ENCODE results near the gene CHAF1A.

The CHAF1A gene

GRCh38 chr19:4386041-4386782, 16.2 kb upstream of the CHAF1A start:
- Mint-ChIP-seq H3K27me3 (no peaks in the 10 kb centered on the region), H3K4me3 (no peak overlapping the region), H3K4me1 (ENCODE audit: low read depth) (peaks cover 22% of the 10 kb centered on the region), H3K9me3 (ENCODE audit: low read depth) (no peaks in the 10 kb centered on the region), H3K27ac (no peak overlapping the region), H3K36me3 (no peaks in the 10 kb centered on the region)

- Mint-ChIP-seq H3K4me3 (no peak overlapping the region), H3K27ac (no peak overlapping the region), H3K36me3 (no peaks in the 10 kb centered on the region), H3K27me3 (no peaks in the 10 kb centered on the region), H3K9me3 (ENCODE audit: low read depth) (no peaks in the 10 kb centered on the region), H3K4me1 (ENCODE audit: low read depth) (peaks cover 22% of the 10 kb centered on the region)
These were observed 13.9 kb upstream of the CHAF1A start for GRCh38 chr19:4388337-4389063.

DNA sequence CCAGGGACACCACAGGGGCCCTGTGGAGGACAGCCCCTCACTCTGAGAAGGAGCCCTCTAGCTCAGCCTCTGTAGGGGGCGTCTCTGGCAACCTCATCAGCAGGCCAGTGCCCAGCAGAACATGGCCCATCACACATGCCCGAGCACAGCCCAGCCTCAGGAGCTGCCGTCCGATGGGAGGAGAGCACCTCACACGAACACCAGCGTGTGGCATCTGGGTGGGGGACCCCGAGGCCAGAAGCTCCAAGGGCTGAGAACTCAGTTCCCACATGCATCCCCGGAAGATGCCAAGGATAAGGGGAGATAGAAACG, 13.4 kb upstream of the CHAF1A start:
- H3K4me3 Mint-ChIP-seq = no peak overlapping the region
- H3K27me3 Mint-ChIP-seq = no peaks in the 10 kb centered on the region
- no peaks in the 10 kb centered on the region for H3K36me3 Mint-ChIP-seq
- peaks cover 23% of the 10 kb centered on the region for H3K4me1 Mint-ChIP-seq (ENCODE audit: low read depth)
- no peak overlapping the region for H3K27ac Mint-ChIP-seq
- H3K9me3 Mint-ChIP-seq (ENCODE audit: low read depth) = no peaks in the 10 kb centered on the region

DNA sequence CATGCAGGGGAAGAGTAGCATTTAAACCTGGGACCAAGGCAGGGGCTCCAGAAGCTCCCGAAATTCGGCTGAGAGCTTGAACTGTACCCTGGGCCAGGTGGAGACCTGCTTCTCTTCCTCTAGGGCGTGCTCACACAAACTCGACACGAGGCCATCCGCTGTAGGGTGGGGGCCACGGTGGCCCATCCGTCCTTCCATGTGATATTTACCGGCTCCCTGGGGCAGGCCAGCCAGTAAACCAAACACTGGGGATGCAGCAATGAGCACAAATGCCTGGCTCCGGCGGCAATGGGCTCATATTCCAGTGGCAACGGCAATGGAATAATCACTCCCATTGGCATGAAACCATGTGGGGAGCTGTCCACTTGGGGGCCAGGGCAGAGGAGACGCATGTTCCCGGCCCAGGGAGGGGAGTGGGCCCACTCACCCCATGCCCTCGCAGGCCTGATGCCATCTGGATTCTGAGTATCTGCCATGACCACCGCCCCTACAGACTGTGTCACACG, 12.9 kb upstream of the CHAF1A start:
- H3K9me3 Mint-ChIP-seq (ENCODE audit: low read depth) = no peaks in the 10 kb centered on the region
- H3K4me1 Mint-ChIP-seq (ENCODE audit: low read depth) = peaks cover 29% of the 10 kb centered on the region
- no peaks in the 10 kb centered on the region for H3K36me3 Mint-ChIP-seq
- no peaks in the 10 kb centered on the region for H3K27me3 Mint-ChIP-seq
- H3K4me3 Mint-ChIP-seq = no peak overlapping the region
- no peak overlapping the region for H3K27ac Mint-ChIP-seq

DNA sequence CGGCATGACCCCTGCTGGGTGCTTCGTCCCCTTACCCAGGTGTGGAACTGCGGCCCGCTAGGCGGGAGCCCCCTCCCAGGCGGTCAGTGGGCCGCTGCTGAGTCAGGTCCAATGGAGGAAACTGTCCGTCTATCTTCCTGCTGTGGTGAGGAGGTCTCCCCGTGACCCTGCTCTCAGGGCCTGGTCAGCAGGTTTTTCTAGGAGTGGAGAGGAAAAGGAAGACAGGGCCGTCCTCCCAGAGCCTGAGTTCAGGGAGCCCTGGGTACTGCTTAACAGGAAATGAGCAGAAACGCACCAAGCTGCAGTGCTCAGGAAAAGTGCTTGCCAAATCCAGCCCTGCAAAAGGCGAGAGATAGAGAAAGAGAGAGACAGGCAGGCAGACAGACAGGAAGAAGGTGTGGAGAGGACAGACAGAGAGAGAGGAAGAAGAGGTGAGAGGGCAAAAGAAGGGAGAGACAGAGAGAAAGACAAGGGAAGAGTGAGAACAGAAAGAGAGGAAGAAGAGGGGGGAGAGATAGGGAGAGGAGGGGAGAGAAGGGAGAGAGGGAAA, 12.3 kb upstream of the CHAF1A start:
- no peaks in the 10 kb centered on the region for H3K9me3 Mint-ChIP-seq (ENCODE audit: low read depth)

GRCh38 chr19:4390567-4391305, 11.7 kb upstream of the CHAF1A start:
- H3K4me3 Mint-ChIP-seq = no peak overlapping the region
- H3K27me3 Mint-ChIP-seq = no peaks in the 10 kb centered on the region
- H3K9me3 Mint-ChIP-seq (ENCODE audit: low read depth) = no peaks in the 10 kb centered on the region
- H3K36me3 Mint-ChIP-seq = no peaks in the 10 kb centered on the region
- H3K4me1 Mint-ChIP-seq (ENCODE audit: low read depth) = peaks cover 35% of the 10 kb centered on the region
- peak overlapping the region; percentile 41 for H3K27ac Mint-ChIP-seq

More for the DNA sequence above, 12.3 kb upstream of the CHAF1A start:
- no peaks in the 10 kb centered on the region for H3K36me3 Mint-ChIP-seq
- H3K4me1 Mint-ChIP-seq (ENCODE audit: low read depth) = peaks cover 33% of the 10 kb centered on the region
- peak overlapping the region; percentile 70 for H3K27ac Mint-ChIP-seq
- no peaks in the 10 kb centered on the region for H3K27me3 Mint-ChIP-seq
- H3K4me3 Mint-ChIP-seq = peak overlapping the region; percentile 43

DNA sequence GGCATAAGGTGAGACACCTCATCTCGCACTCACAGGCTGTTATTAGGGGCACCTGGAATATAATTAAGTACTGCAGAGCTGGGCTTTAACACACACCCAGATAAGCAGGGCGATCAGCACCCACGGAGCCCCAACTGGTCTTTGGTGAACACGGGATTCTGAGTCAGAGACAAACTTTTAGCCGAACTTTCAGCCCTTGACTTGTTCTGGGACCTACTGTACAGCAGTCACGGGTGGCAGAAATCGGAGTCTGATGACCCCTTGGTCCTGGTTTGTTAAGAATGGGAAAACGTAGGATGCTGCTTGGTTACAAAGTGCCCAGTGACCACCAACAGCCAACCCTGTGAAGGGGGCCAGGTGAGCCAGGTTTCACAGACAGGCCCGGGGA, 11.1 kb upstream of the CHAF1A start:
- H3K4me3 Mint-ChIP-seq = no peak overlapping the region
- no peaks in the 10 kb centered on the region for H3K9me3 Mint-ChIP-seq (ENCODE audit: low read depth)
- no peaks in the 10 kb centered on the region for H3K36me3 Mint-ChIP-seq
- no peaks in the 10 kb centered on the region for H3K27me3 Mint-ChIP-seq
- no peak overlapping the region for H3K27ac Mint-ChIP-seq
- H3K4me1 Mint-ChIP-seq (ENCODE audit: low read depth) = peaks cover 37% of the 10 kb centered on the region

GRCh38 chr19:4391701-4392483, 10.5 kb upstream of the CHAF1A start:
- peaks cover 1% of the 10 kb centered on the region for H3K36me3 Mint-ChIP-seq
- no peak overlapping the region for H3K4me3 Mint-ChIP-seq
- H3K9me3 Mint-ChIP-seq (ENCODE audit: low read depth) = no peaks in the 10 kb centered on the region
- H3K27me3 Mint-ChIP-seq = no peaks in the 10 kb centered on the region
- no peak overlapping the region for H3K27ac Mint-ChIP-seq
- peaks cover 43% of the 10 kb centered on the region for H3K4me1 Mint-ChIP-seq (ENCODE audit: low read depth)

- Mint-ChIP-seq H3K4me1 (ENCODE audit: low read depth) (peaks cover 58% of the 10 kb centered on the region), H3K27ac (no peak overlapping the region), H3K4me3 (no peak overlapping the region), H3K9me3 (ENCODE audit: low read depth) (no peaks in the 10 kb centered on the region), H3K36me3 (peaks cover 2% of the 10 kb centered on the region), H3K27me3 (no peaks in the 10 kb centered on the region)
These were observed 8.4 kb upstream of the CHAF1A start for GRCh38 chr19:4393947-4394590.

- H3K36me3 Mint-ChIP-seq = peaks cover 2% of the 10 kb centered on the region
- H3K9me3 Mint-ChIP-seq (ENCODE audit: low read depth) = no peaks in the 10 kb centered on the region
- no peak overlapping the region for H3K27ac Mint-ChIP-seq
- H3K4me1 Mint-ChIP-seq (ENCODE audit: low read depth) = peaks cover 60% of the 10 kb centered on the region
- H3K27me3 Mint-ChIP-seq = no peaks in the 10 kb centered on the region
- peak overlapping the region; percentile 38 for H3K4me3 Mint-ChIP-seq
These were observed 5.3 kb upstream of the CHAF1A start for GRCh38 chr19:4396949-4397783.

DNA sequence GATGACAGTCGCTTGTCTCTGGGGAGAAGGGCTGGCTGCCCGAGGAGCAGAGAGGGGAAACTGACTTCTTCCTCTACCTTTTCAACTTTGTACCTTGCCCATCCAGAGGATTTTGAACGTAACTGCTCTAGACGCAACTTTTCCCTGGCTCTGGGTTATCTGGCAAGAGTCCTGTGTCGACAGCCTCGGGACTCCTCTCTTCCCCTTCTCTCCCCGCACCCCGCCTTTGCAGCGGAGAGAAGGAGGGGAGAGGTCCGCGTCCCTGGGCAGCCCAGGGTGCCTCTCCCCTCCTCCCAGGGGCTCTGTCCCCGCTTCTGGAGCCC, 2.7 kb upstream of the CHAF1A start:
- peaks cover 61% of the 10 kb centered on the region for H3K4me1 Mint-ChIP-seq (ENCODE audit: low read depth)
- H3K27ac Mint-ChIP-seq = peak overlapping the region; percentile 77
- H3K27me3 Mint-ChIP-seq = no peaks in the 10 kb centered on the region
- peaks cover 6% of the 10 kb centered on the region for H3K36me3 Mint-ChIP-seq
- H3K9me3 Mint-ChIP-seq (ENCODE audit: low read depth) = no peaks in the 10 kb centered on the region
- H3K4me3 Mint-ChIP-seq = peak overlapping the region; percentile 93

DNA sequence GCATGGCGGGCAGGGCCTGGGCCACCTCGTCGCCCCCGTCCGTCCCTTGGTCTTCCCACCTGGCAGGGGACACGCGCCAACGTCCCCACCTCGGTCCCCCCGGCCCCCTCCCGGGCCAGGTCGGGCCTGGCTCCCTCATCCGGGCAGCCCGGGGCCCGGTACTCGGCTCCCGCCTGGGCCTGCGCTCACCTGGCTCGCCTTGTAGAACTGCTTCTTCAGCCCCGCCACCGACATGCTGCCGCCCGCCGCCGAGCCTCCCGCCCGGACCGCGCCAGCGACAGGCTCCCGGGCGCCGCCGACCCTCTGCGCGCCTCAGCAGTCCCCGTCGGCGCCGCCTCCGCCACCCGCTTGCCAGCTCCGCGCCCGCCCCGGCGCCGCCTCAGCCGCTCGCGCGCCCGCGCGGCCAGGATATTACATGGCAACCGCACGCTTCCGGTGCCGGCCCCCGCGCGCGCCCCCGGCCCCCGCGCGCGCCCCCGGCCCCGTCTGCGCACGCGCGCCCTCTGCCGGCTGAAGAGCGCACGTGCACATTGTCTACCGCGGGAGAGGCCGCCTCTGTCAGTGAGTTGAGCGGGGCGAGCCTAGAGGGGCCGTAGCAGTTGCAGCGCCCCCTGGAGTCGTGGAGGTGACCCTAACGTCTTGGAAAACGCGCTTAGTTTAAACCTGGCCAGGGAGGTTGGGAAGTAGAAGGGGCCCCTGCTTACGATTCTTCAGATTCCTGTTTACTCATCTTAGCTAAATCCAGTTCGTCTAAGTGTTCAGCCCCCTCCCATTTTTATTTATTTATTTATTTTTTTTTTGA, 2.1 kb upstream of the CHAF1A start, which contains the start of gene SH3GL1:
TSS of gene SH3GL1 (minus strand) at position 413 of the 802 bp plus-strand sequence. CDS start at position 234, 179 bp downstream.
- Mint-ChIP-seq H3K36me3 (peaks cover 6% of the 10 kb centered on the region), H3K9me3 (ENCODE audit: low read depth) (no peaks in the 10 kb centered on the region), H3K27ac (peak within 1 kb of the TSS; percentile 98), H3K4me1 (ENCODE audit: low read depth) (peaks cover 59% of the 10 kb centered on the region), H3K4me3 (peak within 1 kb of the TSS; percentile 93), H3K27me3 (no peaks in the 10 kb centered on the region)

- peak overlapping the region; percentile 98 for H3K27ac Mint-ChIP-seq
- H3K9me3 Mint-ChIP-seq (ENCODE audit: low read depth) = no peaks in the 10 kb centered on the region
- peaks cover 52% of the 10 kb centered on the region for H3K4me1 Mint-ChIP-seq (ENCODE audit: low read depth)
- H3K27me3 Mint-ChIP-seq = no peaks in the 10 kb centered on the region
- peak overlapping the region; percentile 93 for H3K4me3 Mint-ChIP-seq
- H3K36me3 Mint-ChIP-seq = peaks cover 6% of the 10 kb centered on the region
These were observed 670 bp upstream of the CHAF1A start for GRCh38 chr19:4401769-4402170.
